ENCODE data around the gene ANAPC4.

DNA sequence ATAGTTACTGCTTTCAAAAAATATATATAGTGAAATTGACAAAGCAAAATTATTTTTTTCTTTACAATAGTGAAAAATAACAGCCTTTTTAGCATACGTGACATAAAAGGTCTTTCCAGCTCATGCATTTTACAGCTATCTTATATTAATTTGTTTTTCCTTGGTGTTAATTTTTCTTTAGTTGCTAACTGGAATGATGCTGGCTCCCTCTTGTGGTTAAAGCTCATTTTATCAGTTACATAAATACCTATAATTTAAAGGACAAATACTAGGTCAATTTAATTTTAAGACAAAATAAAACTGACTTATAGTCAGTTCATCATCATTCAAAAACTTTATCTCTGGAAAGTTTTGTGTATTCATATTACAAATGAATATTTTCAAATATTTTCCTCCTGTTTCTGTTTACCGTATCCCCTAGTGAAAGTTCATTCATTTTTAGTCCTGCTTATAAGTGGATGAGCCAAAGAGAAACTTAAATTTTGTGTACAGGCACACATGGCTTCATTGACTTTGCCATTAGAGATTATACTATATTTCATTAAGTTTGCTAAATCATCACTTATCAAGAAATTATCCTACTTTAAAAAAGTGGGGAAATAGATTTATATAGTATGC is 9.9 kb upstream of the ANAPC4 start:
- TF ChIP-seq, protein P1, sequence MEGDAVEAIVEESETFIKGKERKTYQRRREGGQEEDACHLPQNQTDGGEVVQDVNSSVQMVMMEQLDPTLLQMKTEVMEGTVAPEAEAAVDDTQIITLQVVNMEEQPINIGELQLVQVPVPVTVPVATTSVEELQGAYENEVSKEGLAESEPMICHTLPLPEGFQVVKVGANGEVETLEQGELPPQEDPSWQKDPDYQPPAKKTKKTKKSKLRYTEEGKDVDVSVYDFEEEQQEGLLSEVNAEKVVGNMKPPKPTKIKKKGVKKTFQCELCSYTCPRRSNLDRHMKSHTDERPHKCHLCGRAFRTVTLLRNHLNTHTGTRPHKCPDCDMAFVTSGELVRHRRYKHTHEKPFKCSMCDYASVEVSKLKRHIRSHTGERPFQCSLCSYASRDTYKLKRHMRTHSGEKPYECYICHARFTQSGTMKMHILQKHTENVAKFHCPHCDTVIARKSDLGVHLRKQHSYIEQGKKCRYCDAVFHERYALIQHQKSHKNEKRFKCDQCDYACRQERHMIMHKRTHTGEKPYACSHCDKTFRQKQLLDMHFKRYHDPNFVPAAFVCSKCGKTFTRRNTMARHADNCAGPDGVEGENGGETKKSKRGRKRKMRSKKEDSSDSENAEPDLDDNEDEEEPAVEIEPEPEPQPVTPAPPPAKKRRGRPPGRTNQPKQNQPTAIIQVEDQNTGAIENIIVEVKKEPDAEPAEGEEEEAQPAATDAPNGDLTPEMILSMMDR (conservative IDR thresholded peaks at IDR 0.05; ENCODE audit: low read length), result peak; percentile 97
- no peak for TF ChIP-seq EZH2phosphoT487 (IDR thresholded peaks at IDR 0.05; ENCODE audit: borderline replicate concordance, low read depth, low read length)
